ENCODE measurements around the gene CARM1.

- TF ChIP-seq, protein P1, sequence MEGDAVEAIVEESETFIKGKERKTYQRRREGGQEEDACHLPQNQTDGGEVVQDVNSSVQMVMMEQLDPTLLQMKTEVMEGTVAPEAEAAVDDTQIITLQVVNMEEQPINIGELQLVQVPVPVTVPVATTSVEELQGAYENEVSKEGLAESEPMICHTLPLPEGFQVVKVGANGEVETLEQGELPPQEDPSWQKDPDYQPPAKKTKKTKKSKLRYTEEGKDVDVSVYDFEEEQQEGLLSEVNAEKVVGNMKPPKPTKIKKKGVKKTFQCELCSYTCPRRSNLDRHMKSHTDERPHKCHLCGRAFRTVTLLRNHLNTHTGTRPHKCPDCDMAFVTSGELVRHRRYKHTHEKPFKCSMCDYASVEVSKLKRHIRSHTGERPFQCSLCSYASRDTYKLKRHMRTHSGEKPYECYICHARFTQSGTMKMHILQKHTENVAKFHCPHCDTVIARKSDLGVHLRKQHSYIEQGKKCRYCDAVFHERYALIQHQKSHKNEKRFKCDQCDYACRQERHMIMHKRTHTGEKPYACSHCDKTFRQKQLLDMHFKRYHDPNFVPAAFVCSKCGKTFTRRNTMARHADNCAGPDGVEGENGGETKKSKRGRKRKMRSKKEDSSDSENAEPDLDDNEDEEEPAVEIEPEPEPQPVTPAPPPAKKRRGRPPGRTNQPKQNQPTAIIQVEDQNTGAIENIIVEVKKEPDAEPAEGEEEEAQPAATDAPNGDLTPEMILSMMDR (IDR thresholded peaks at IDR 0.05): no peak
- TF ChIP-seq POLR2A (IDR thresholded peaks at IDR 0.05): no peak
Measured at GRCh38 chr19:10918359-10918758, 47.0 kb downstream of the CARM1 start.

Measured in right lobe of liver (tissue), 4 donors.